Naive thymus-derived CD4-positive, alpha-beta T cell (primary cell): ENCODE results near the gene RPL15. TPM values are rescaled to one million over a fixed set of nuclear protein-coding genes. Genes with fewer than 3 reads are reported as not detected.
"Not testable (repeated sequence)": the region's sequence is repeated elsewhere in the genome, so short reads cannot be mapped to it uniquely, and the experiment has no call there.

Experiments
- ATAC-seq: fragments of 150-1000 bp; cut with Tn5 transposase; 2 replicates; pipeline ENCODE4 v1.10.0; 2021; ENCODE audit warnings: mild to moderate bottlenecking, moderate library complexity
- CTCF ChIA-PET: fragments of 350-600 bp; sonication (Branson Sonifier 250); formaldehyde crosslinking; loops from one replicate; lab custom pipeline; 2021; ENCODE audit warnings: antibody characterized with exemption; lab: Charles Lee
- POLR2A ChIA-PET: fragments of 350-600 bp; sonication (Branson Sonifier 250); formaldehyde crosslinking; loops from one replicate; lab custom pipeline; 2021; ENCODE audit warnings: antibody characterized with exemption, inconsistent platforms; lab: Charles Lee
- DNase-seq, 9 donors: peaks; one replicate each; pipeline versions ENCODE4 v3.0.0 to v3.0.0-alpha.2; 2020 to 2022; ENCODE audit warnings: mixed read lengths in 1 of 9
- H3K27ac ChIP-seq: one replicate; pipeline ENCODE4 v1.7.0; 2013; ENCODE audit warnings: mild to moderate bottlenecking, low read depth, low read length, moderate library complexity
- H3K27me3 ChIP-seq, 2 donors: one replicate each; pipeline ENCODE4 v1.7.0; 2013; ENCODE audit warnings: low read length in 2 of 2, mild to moderate bottlenecking in 2 of 2, moderate library complexity in 2 of 2; ENCODE audit not compliant: control insufficient read depth in 2 of 2, insufficient read depth in 2 of 2
- H3K36me3 ChIP-seq, 3 experiments: 1 replicate in 2 of 3; 2 replicates in 1 of 3; pipeline ENCODE4 v1.7.0; 2013; ENCODE audit warnings: low read length in 3 of 3, mild to moderate bottlenecking in 3 of 3, moderate library complexity in 1 of 3; ENCODE audit not compliant: insufficient read depth in 3 of 3, control insufficient read depth in 2 of 3
- H3K4me1 ChIP-seq, 2 donors: one replicate each; pipeline ENCODE4 v1.7.0; 2013; ENCODE audit warnings: low read length in 2 of 2, mild to moderate bottlenecking in 2 of 2, moderate library complexity in 1 of 2; ENCODE audit not compliant: control insufficient read depth in 2 of 2, insufficient read depth in 2 of 2
- H3K4me3 ChIP-seq: 2 replicates; pipeline ENCODE4 v1.7.0; 2013; ENCODE audit warnings: mild to moderate bottlenecking, low read length
- H3K9me3 ChIP-seq, 3 experiments: 1 replicate in 2 of 3; 2 replicates in 1 of 3; pipeline ENCODE4 v1.7.0; 2013; ENCODE audit warnings: low read length in 3 of 3; ENCODE audit not compliant: control insufficient read depth in 2 of 3
- H3K27ac Mint-ChIP-seq, 9 donors: one replicate each; pipeline ENCODE4 v1.8.0; 2020 to 2022; ENCODE audit warnings: mixed read lengths in 9 of 9, mild to moderate bottlenecking in 8 of 9, moderate library complexity in 5 of 9, inconsistent platforms in 2 of 9
- H3K27me3 Mint-ChIP-seq, 5 donors: one replicate each; pipeline ENCODE4 v1.8.0; 2021 to 2022; ENCODE audit warnings: mixed read lengths in 5 of 5, mild to moderate bottlenecking in 1 of 5
- H3K36me3 Mint-ChIP-seq, 5 donors: one replicate each; pipeline ENCODE4 v1.8.0; 2020 to 2022; ENCODE audit warnings: mixed read lengths in 5 of 5, mild to moderate bottlenecking in 3 of 5, inconsistent platforms in 1 of 5
- H3K4me1 Mint-ChIP-seq, 7 donors: one replicate each; pipeline ENCODE4 v1.8.0; 2020 to 2022; ENCODE audit warnings: mixed read lengths in 7 of 7, mild to moderate bottlenecking in 3 of 7, inconsistent platforms in 1 of 7
- H3K4me3 Mint-ChIP-seq, 10 donors: one replicate each; pipeline ENCODE4 v1.8.0; 2020 to 2022; ENCODE audit warnings: mild to moderate bottlenecking in 10 of 10, mixed read lengths in 10 of 10, moderate library complexity in 6 of 10, inconsistent platforms in 2 of 10
- H3K9me3 Mint-ChIP-seq, 11 donors: one replicate each; pipeline ENCODE4 v1.8.0; 2020 to 2022; ENCODE audit warnings: mixed read lengths in 11 of 11, mild to moderate bottlenecking in 4 of 11, inconsistent platforms in 1 of 11, moderate library complexity in 1 of 11
- intact Hi-C, 2 donors: fragments of 100-400 bp; cut with micrococcal nuclease; formaldehyde crosslinking; loops; one replicate each; pipeline ENCODE4 v1.15.1; 2023
- polyA plus RNA-seq, 2 donors: library from polyadenylated mRNA; unstranded; fragments of 300-500 nt; fragmentation: Illumina TruSeq; gene quantifications; one replicate each; pipeline ENCODE4 v1.2.3, GENCODE V29; 2021
- total RNA-seq, 6 experiments: library from RNA in 5 of 6; stranded (reverse) in 5 of 6; gene quantifications; 1 replicate in 5 of 6; 2 replicates in 1 of 6; pipeline ENCODE4 v1.2.3 and lab custom pipeline; 2021 to 2026

The RPL15 gene
- total and polyA plus RNA-seq, 7 experiments from 2014 or later: 1,489 to 6,097 (median 2,232) TPM

DNA sequence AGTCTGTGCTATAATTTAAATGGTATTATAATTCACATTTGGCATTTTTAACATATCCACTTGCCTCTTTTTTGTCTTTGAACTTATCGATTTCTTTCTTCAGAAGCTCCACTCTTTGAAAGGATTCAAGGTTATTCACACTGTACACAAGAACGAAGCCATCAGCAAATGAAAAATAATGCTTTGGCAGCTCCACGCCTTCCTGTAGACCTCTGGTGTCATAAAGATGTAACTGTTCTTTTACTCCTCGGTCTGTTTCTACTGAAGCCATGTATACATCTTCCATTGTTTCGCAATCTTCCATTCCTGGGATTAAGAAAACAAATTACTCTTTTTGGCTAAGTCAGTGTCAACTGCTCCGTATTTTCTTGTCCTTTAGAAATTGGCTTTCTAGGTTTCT is 16.2 kb upstream of the RPL15 start:
- CTCF ChIA-PET: no interaction called here

DNA sequence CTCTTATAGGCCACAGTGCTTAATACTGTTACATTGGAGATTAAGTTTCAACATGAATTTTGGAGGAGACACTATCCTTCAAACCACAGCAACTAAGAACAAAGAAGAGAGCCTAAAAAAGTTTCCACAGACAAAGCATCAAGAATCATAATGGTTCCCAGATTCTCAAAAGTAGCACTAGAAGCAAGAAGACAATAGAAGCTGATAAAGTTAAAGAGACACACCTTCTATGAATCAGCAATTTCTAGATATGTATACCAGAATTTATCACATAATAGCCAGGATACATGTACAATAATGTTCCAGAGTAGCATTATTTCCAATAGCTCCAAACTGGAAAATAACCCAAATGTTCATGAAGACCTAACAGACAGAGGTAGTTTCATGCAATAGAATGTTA is 12.4 kb upstream of the RPL15 start:
- no peak overlapping the region for H3K27ac ChIP-seq
- no peaks in the 10 kb centered on the region for H3K4me1 ChIP-seq
- Mint-ChIP-seq H3K27me3 (no peaks in the 10 kb centered on the region), H3K9me3 (no peaks in the 10 kb centered on the region), H3K4me3 (no peak overlapping the region), H3K36me3 (peaks cover 4 to 50% (median 30%) of the 10 kb centered on the region in 5 donors), H3K27ac (no peak overlapping the region), H3K4me1 (peaks cover 0 to 5% (median 0%) of the 10 kb centered on the region in 7 donors)
- peaks cover 0 to under 1% (median 0%) of the 10 kb centered on the region in 3 experiments for H3K36me3 ChIP-seq
- ChIA-PET POLR2A (no interaction called here), CTCF (no interaction called here)
- intact Hi-C loops: no loop called here
- DNase-seq: no peak
- no peak for ATAC-seq
- H3K27me3 ChIP-seq: no peaks in the 10 kb centered on the region
- H3K4me3 ChIP-seq: no peak overlapping the region
- no peaks in the 10 kb centered on the region for H3K9me3 ChIP-seq

More for the DNA sequence above, 16.2 kb upstream of the RPL15 start:
- no peaks in the 10 kb centered on the region for H3K9me3 Mint-ChIP-seq
- H3K27ac Mint-ChIP-seq: peak overlapping the region in 1 of 9 donors; percentile 40
- intact Hi-C loops: no loop called here
- peaks cover 0 to 11% (median 6%) of the 10 kb centered on the region in 3 experiments for H3K36me3 ChIP-seq
- no peaks in the 10 kb centered on the region for H3K4me1 ChIP-seq
- H3K27me3 ChIP-seq: no peaks in the 10 kb centered on the region
- H3K27me3 Mint-ChIP-seq: no peaks in the 10 kb centered on the region
- peaks cover 0 to 12% (median 0%) of the 10 kb centered on the region in 7 donors for H3K4me1 Mint-ChIP-seq
- POLR2A ChIA-PET: no interaction called here
- no peak overlapping the region for H3K27ac ChIP-seq
- peaks cover 12 to 61% (median 46%) of the 10 kb centered on the region in 5 donors for H3K36me3 Mint-ChIP-seq
- no peak overlapping the region for H3K4me3 Mint-ChIP-seq
- no peak for ATAC-seq
- no peak overlapping the region for H3K4me3 ChIP-seq
- DNase-seq: no peak
- H3K9me3 ChIP-seq: no peaks in the 10 kb centered on the region

DNA sequence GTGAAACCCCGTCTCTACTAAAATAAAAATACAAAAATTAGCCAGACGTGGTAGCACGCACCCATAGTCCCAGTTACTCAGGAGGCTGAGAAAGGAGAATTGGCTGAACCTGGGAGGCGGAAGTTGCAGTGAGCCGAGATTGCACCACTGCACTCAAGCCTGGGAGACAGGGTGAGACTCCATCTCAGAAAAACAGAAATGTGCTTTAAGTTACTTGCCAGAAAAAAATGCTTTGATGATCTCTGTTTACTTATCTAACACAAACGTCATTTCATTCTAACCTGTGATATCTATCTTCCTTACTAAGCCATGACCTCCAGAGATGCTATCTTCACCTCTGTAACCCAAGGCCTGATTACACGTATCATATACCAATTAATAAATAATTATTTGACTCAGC is 7.6 kb upstream of the RPL15 start:
- H3K27me3 ChIP-seq: no peaks in the 10 kb centered on the region
- H3K27ac ChIP-seq: no peak overlapping the region
- no peaks in the 10 kb centered on the region for H3K4me1 ChIP-seq
- no peaks in the 10 kb centered on the region for H3K36me3 ChIP-seq
- Mint-ChIP-seq H3K4me1 (peaks cover 0 to 6% (median 5%) of the 10 kb centered on the region in 7 donors), H3K4me3 (no peak overlapping the region), H3K27me3 (no peaks in the 10 kb centered on the region), H3K9me3 (no peaks in the 10 kb centered on the region), H3K27ac (no peak overlapping the region), H3K36me3 (peaks cover 4 to 29% (median 15%) of the 10 kb centered on the region in 5 donors)
- intact Hi-C loops: no loop called here
- no peak for DNase-seq
- ChIA-PET POLR2A (interaction anchor here (0.7 kb wide), 1 partner anchor 44 kb away, joined by 3 read pairs; no protein-coding TSS in a partner anchor), CTCF (no interaction called here)
- no peaks in the 10 kb centered on the region for H3K9me3 ChIP-seq
- no peak overlapping the region for H3K4me3 ChIP-seq
- no peak for ATAC-seq

DNA sequence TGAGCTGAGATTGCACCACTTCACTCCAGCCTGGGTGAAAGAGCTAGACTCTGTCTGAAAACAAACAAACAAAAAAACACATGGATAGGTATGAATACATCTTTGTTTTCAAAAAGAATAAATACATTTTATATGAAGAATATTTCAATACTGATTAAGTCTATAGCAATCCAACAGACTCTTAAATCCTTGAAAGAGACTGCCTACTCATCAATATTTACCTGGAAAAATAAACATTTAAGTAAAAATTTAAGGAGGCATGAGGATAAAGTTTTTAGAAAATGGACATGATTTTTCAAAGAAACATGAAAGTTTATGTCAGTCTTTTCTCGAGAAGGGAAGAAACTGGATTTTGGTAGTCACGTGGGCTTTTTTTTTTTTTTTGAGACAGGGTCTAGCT is 5.5 kb upstream of the RPL15 start:
- no peaks in the 10 kb centered on the region for H3K9me3 Mint-ChIP-seq
- ChIA-PET POLR2A (interaction anchor here (0.7 kb wide), 1 partner anchor 20 kb away, joined by 3 read pairs; no protein-coding TSS in a partner anchor), CTCF (no interaction called here)
- Histone ChIP-seq H3K9me3 (no peaks in the 10 kb centered on the region), H3K4me1 (peaks cover 4 to 5% of the 10 kb centered on the region in 2 donors), H3K36me3 (peaks cover 0 to under 1% (median 0%) of the 10 kb centered on the region in 3 experiments), H3K27ac (no peak overlapping the region), H3K4me3 (no peak overlapping the region), H3K27me3 (no peaks in the 10 kb centered on the region)
- H3K4me3 Mint-ChIP-seq: no peak overlapping the region
- no peak overlapping the region for H3K27ac Mint-ChIP-seq
- intact Hi-C loops: loop anchor here (10.0 kb wide), 3 partner anchors 707 to 1873 kb away; partner anchors contain the start of genes UBE2E2 (in 2 of the 2), NGLY1 (in 1 of the 2) and TOP2B (in 1 of the 2)
- DNase-seq (no peak), ATAC-seq (no peak)
- H3K4me1 Mint-ChIP-seq: peaks cover 15 to 23% (median 20%) of the 10 kb centered on the region in 7 donors
- H3K36me3 Mint-ChIP-seq: peaks cover 0 to 11% (median 5%) of the 10 kb centered on the region in 5 donors
- H3K27me3 Mint-ChIP-seq: peaks cover 0 to 4% (median 0%) of the 10 kb centered on the region in 5 donors

DNA sequence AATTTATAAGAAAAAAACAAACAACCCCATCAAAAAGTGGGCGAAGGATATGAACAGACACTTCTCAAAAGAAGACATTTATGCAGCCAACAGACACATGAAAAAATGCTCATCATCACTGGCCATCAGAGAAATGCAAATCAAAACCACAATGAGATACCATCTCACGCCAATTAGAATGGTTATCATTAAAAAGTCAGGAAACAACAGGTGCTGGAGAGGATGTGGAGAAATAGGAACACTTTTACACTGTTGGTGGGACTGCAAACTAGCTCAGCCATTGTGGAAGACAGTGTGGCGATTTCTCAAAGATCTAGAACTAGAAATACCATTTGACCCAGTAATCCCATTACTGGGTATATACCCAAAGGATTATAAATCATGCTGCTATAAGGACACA is 4.6 kb upstream of the RPL15 start:
- DNase-seq, H3K4me1 ChIP-seq, H3K27ac Mint-ChIP-seq, H3K27ac ChIP-seq, H3K9me3 ChIP-seq, H3K27me3 Mint-ChIP-seq, H3K9me3 Mint-ChIP-seq, H3K27me3 ChIP-seq, POLR2A ChIA-PET, H3K4me3 Mint-ChIP-seq, ATAC-seq, H3K4me3 ChIP-seq, H3K36me3 ChIP-seq, CTCF ChIA-PET: not testable (repeated sequence)
- Mint-ChIP-seq H3K4me1 (peaks cover 15 to 23% (median 20%) of the 10 kb centered on the region in 7 donors), H3K36me3 (peaks cover 0 to 14% (median 5%) of the 10 kb centered on the region in 5 donors)
- intact Hi-C loops: loop anchor here (10.0 kb wide), 3 partner anchors 708 to 1872 kb away; partner anchors contain the start of genes UBE2E2 (in 2 of the 2), NGLY1 (in 1 of the 2) and TOP2B (in 1 of the 2)

DNA sequence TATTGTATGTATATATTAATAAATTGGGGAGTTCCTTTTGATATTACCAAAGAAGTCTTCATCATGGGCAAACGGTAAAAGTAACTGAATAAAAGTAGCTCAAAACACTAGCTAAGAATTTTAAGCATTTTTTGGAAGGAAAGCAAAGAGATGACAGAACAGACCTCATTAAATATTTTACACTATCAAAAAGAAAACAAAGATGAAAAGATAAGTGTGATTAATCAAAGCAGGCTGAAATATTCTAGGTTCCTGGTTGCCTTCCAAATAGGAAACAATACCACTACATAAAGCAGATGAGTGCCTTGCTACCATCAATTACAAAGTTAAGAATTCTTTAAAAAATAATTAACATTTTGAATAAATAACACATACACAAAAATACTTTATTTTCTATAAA is 3.8 kb upstream of the RPL15 start:
- no peaks in the 10 kb centered on the region for H3K9me3 Mint-ChIP-seq
- Histone ChIP-seq H3K27ac (no peak overlapping the region), H3K27me3 (no peaks in the 10 kb centered on the region), H3K9me3 (no peaks in the 10 kb centered on the region), H3K36me3 (peaks cover 0 to 12% (median 6%) of the 10 kb centered on the region in 3 experiments), H3K4me3 (no peak overlapping the region), H3K4me1 (peaks cover 9% of the 10 kb centered on the region in 2 donors)
- intact Hi-C loops: loop anchor here (10.0 kb wide), 3 partner anchors 708 to 1872 kb away; partner anchors contain the start of genes UBE2E2 (in 2 of the 2), NGLY1 (in 1 of the 2) and TOP2B (in 1 of the 2)
- POLR2A ChIA-PET: no interaction called here
- no peak overlapping the region for H3K27ac Mint-ChIP-seq
- H3K36me3 Mint-ChIP-seq: peaks cover 6 to 22% (median 12%) of the 10 kb centered on the region in 5 donors
- H3K4me3 Mint-ChIP-seq: no peak overlapping the region
- CTCF ChIA-PET: no interaction called here
- peaks cover 17 to 31% (median 26%) of the 10 kb centered on the region in 7 donors for H3K4me1 Mint-ChIP-seq
- DNase-seq (no peak), ATAC-seq (no peak)
- H3K27me3 Mint-ChIP-seq: peaks cover 0 to 4% (median 0%) of the 10 kb centered on the region in 5 donors
